SU-DHL-6 (cell line): Measurements from ENCODE around the gene FFAR2.

Experiments used
- EZH2phosphoT487 ChIP-seq: fragments of 200-600 bp; sonication (generic), shearing (Covaris generic); conservative IDR thresholded peaks from 2 replicates; pipeline ENCODE4 v1.6.1; 2018; ENCODE audit warnings: mild to moderate bottlenecking, antibody characterized with exemption, low read length, moderate library complexity, mixed read lengths
- TF ChIP-seq, protein P1 (sequence below): fragments of 200-600 bp; sonication (generic); IDR thresholded peaks from one replicate; pipeline ENCODE4 v1.5.1; 2017; ENCODE audit warnings: antibody characterized with exemption, mild to moderate bottlenecking, low read length, moderate library complexity; ENCODE audit not compliant: insufficient read depth, poor library complexity, severe bottlenecking

DNA sequence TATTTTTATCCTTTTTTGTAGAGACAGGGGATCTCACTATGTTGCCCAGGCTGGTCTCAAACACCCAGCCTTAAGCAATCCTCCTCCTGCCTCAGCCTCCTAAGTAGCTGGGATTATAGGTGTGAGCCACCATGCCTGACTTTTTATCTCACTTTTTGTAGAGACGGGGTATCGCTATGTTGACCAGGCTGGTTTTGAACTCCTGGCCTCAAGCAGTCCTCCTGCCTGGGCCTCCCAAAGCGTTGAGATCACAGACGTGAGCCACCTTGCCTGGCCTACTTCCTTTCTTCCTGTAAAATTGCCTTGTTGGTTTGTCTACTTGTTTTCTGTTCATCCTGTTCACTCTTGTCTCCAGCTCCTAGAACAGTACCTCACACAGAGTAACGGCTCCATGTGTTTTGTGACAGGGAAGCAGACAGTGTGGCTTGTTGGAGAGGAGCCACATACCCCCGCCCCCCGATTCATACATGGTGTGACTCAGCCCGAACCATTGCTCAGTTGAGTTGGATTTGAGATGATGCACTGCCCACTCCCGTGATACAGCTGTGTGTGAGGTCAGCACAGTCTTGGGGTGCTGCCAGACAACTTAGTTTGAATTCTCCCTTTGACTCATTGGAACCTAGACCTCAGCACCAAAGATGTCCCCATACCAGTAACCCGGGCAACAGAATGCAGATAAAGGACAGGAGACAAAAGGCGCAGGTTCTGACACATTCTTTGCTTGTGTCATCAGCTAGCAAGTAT lies 43.0 kb upstream of the FFAR2 start:
- TF ChIP-seq, protein P1, sequence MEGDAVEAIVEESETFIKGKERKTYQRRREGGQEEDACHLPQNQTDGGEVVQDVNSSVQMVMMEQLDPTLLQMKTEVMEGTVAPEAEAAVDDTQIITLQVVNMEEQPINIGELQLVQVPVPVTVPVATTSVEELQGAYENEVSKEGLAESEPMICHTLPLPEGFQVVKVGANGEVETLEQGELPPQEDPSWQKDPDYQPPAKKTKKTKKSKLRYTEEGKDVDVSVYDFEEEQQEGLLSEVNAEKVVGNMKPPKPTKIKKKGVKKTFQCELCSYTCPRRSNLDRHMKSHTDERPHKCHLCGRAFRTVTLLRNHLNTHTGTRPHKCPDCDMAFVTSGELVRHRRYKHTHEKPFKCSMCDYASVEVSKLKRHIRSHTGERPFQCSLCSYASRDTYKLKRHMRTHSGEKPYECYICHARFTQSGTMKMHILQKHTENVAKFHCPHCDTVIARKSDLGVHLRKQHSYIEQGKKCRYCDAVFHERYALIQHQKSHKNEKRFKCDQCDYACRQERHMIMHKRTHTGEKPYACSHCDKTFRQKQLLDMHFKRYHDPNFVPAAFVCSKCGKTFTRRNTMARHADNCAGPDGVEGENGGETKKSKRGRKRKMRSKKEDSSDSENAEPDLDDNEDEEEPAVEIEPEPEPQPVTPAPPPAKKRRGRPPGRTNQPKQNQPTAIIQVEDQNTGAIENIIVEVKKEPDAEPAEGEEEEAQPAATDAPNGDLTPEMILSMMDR: no peak
- TF ChIP-seq EZH2phosphoT487: no peak
